GM19324 (cell line): ENCODE measurements around the gene ZNF708.
"Not testable (repeated sequence)": the region's sequence is repeated elsewhere in the genome, so short reads cannot be mapped to it uniquely, and the experiment has no call there.

Experiments used
- ATAC-seq: cut with Tn5 transposase; IDR thresholded peaks from one replicate; pipeline ENCODE4 v1.9.1; 2021; ENCODE audit warnings: mild to moderate bottlenecking, moderate library complexity; ENCODE audit not compliant: unreplicated experiment, low FRiP score

Gene ZNF708

GRCh38 chr19:21328885-21329605 lies at the start of gene ZNF708:
Gene ZNF708, minus strand, starts transcription at chr19:21329410. Its CDS starts 198 bp downstream, at chr19:21329212.
- peak; percentile 100 for ATAC-seq

GRCh38 chr19:21362291-21362690 lies 33.1 kb upstream of the ZNF708 start:
- ATAC-seq = no peak

GRCh38 chr19:21358768-21359451 lies 29.7 kb upstream of the ZNF708 start, which contains the start of gene ZNF738:
Gene ZNF738, plus strand, starts transcription at chr19:21359000. Its CDS starts 141 bp downstream, at chr19:21359141.
- ATAC-seq = peak; percentile 94

- no peak for ATAC-seq
These were observed 23.6 kb upstream of the ZNF708 start for GRCh38 chr19:21352830-21353229.

- not testable (repeated sequence) for ATAC-seq
These were observed 15.6 kb upstream of the ZNF708 start for GRCh38 chr19:21344841-21345240.

GRCh38 chr19:21335721-21336120 lies 6.5 kb upstream of the ZNF708 start:
- no peak for ATAC-seq

GRCh38 chr19:21328406-21328805 lies 804 bp downstream of the ZNF708 start:
- no peak for ATAC-seq

GRCh38 chr19:21326169-21326568 lies 3.0 kb downstream of the ZNF708 start:
- ATAC-seq = no peak

GRCh38 chr19:21323000-21323399 lies 6.2 kb downstream of the ZNF708 start:
- ATAC-seq = no peak

GRCh38 chr19:21322528-21322927 lies 6.7 kb downstream of the ZNF708 start:
- no peak for ATAC-seq

- ATAC-seq = no peak
These were observed 7.2 kb downstream of the ZNF708 start for GRCh38 chr19:21321996-21322395.

- ATAC-seq = no peak
These were observed 8.1 kb downstream of the ZNF708 start for GRCh38 chr19:21321134-21321533.

- no peak for ATAC-seq
These were observed 11.4 kb downstream of the ZNF708 start for GRCh38 chr19:21317821-21318220.

GRCh38 chr19:21314676-21315075 lies 14.5 kb downstream of the ZNF708 start:
- ATAC-seq = no peak

GRCh38 chr19:21312807-21313206 lies 16.4 kb downstream of the ZNF708 start:
- not testable (repeated sequence) for ATAC-seq

- no peak for ATAC-seq
These were observed 20.4 kb downstream of the ZNF708 start for GRCh38 chr19:21308773-21309172.

- ATAC-seq = not testable (repeated sequence)
These were observed 22.2 kb downstream of the ZNF708 start for GRCh38 chr19:21306881-21307479.

GRCh38 chr19:21293768-21294167 lies 35.4 kb downstream of the ZNF708 start:
- not testable (repeated sequence) for ATAC-seq

- ATAC-seq = no peak
These were observed 59.4 kb downstream of the ZNF708 start for GRCh38 chr19:21269813-21270212.

GRCh38 chr19:21264891-21265290 lies 64.3 kb downstream of the ZNF708 start:
- ATAC-seq = no peak

GRCh38 chr19:21264416-21264815 lies 64.8 kb downstream of the ZNF708 start:
- no peak for ATAC-seq
